Sigmoid colon (tissue), 4 donors: ENCODE measurements around the gene CAPN8.

Experiments
- POLR2A ChIP-seq, 2 donors: fragments of 450-650 bp; IDR thresholded peaks; one replicate each; pipeline ENCODE4 v1.6.1; 2016; ENCODE audit warnings: antibody characterized with exemption in 2 of 2, mild to moderate bottlenecking in 2 of 2, moderate library complexity in 2 of 2
- POLR2AphosphoS5 ChIP-seq, 4 donors: sonication (generic); formaldehyde crosslinking; IDR thresholded peaks; one replicate each; pipeline ENCODE4 v1.6.1; 2017; ENCODE audit warnings: antibody characterized with exemption in 4 of 4
- TF ChIP-seq, protein P1 (sequence below), 4 experiments: fragments of 450-650 bp in 3 of 4; fragments of 200-600 bp in 1 of 4; IDR thresholded peaks; one replicate each; pipeline ENCODE4 v1.5.1; 2016 to 2019; ENCODE audit warnings: antibody characterized with exemption in 4 of 4, mild to moderate bottlenecking in 3 of 4, moderate library complexity in 2 of 4

DNA sequence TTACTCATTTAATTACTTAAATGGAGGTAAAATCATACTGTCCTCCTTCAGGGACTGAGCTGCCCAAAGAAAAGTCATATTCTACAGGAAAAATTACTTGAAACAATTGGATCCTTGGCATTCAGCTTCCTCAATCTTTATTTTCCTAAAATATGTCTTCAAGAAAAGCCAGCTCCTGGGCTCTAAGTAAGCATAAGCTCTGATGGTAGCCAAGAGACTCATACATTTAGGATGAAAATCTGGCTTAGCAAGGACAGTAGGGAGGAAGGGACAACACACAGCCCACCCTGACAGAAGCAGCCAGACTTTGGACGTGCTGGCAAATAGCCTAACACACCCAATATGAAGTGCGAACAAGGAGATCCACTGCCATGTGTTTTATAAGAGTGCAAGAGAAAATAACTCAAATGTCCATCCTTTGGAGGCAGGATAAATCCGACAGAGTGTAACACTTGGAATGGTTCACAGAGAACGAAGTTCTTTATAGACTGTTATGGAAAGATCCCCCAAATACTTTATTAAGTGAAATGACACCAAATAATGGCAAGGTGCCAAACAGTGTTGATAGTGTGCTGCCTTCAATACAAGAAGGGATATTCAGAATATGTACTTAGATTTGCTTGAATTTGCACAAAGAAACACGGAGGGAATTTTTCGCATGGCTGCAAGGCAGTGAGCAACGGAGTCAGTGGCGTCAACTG is 14.1 kb downstream of the CAPN8 start:
- TF ChIP-seq POLR2AphosphoS5 (IDR thresholded peaks at IDR 0.05) (no peak), POLR2A (IDR thresholded peaks at IDR 0.05) (no peak)
- TF ChIP-seq, protein P1, sequence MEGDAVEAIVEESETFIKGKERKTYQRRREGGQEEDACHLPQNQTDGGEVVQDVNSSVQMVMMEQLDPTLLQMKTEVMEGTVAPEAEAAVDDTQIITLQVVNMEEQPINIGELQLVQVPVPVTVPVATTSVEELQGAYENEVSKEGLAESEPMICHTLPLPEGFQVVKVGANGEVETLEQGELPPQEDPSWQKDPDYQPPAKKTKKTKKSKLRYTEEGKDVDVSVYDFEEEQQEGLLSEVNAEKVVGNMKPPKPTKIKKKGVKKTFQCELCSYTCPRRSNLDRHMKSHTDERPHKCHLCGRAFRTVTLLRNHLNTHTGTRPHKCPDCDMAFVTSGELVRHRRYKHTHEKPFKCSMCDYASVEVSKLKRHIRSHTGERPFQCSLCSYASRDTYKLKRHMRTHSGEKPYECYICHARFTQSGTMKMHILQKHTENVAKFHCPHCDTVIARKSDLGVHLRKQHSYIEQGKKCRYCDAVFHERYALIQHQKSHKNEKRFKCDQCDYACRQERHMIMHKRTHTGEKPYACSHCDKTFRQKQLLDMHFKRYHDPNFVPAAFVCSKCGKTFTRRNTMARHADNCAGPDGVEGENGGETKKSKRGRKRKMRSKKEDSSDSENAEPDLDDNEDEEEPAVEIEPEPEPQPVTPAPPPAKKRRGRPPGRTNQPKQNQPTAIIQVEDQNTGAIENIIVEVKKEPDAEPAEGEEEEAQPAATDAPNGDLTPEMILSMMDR (IDR thresholded peaks at IDR 0.05): no peak
